Ishikawa (cell line): ENCODE results near the gene ROBO2.

Source experiments
- CEBPB ChIP-seq: IDR thresholded peaks from 2 replicates; pipeline ENCODE4 v1.6.1; 2012
- CREB1 ChIP-seq: IDR thresholded peaks from 2 replicates; pipeline ENCODE4 v1.6.1; 2012; ENCODE audit warnings: low read depth
- EGR1 ChIP-seq: IDR thresholded peaks from 2 replicates; pipeline ENCODE4 v1.6.1; 2012
- EP300 ChIP-seq: IDR thresholded peaks from 2 replicates; pipeline ENCODE4 v1.6.1; 2012; ENCODE audit warnings: borderline replicate concordance
- FOXM1 ChIP-seq: IDR thresholded peaks from 2 replicates; pipeline ENCODE4 v1.6.1; 2012; ENCODE audit warnings: low read depth, borderline replicate concordance
- NFIC ChIP-seq: IDR thresholded peaks from 2 replicates; pipeline ENCODE4 v1.6.1; 2012
- RAD21 ChIP-seq: IDR thresholded peaks from 2 replicates; pipeline ENCODE4 v1.6.1; 2012; ENCODE audit warnings: low read depth
- TAF1 ChIP-seq: IDR thresholded peaks from 2 replicates; pipeline ENCODE4 v1.6.1; 2012; ENCODE audit warnings: low read depth, mild to moderate bottlenecking
- TCF12 ChIP-seq: IDR thresholded peaks from 2 replicates; pipeline ENCODE4 v1.6.1; 2012; ENCODE audit warnings: low read depth
- TEAD4 ChIP-seq: IDR thresholded peaks from 2 replicates; pipeline ENCODE4 v1.6.1; 2012
- YY1 ChIP-seq: IDR thresholded peaks from 2 replicates; pipeline ENCODE4 v1.6.1; 2012; ENCODE audit warnings: low read depth
- ZBTB7A ChIP-seq: IDR thresholded peaks from 2 replicates; pipeline ENCODE4 v1.6.1; 2012; ENCODE audit warnings: low read depth
- TF ChIP-seq, protein P1 (sequence below): IDR thresholded peaks from 2 replicates; pipeline ENCODE4 v1.6.1; 2012
- TF ChIP-seq, protein P2 (sequence below): IDR thresholded peaks from 2 replicates; pipeline ENCODE4 v1.6.1; 2012
- TF ChIP-seq, protein P3 (sequence below): IDR thresholded peaks from 2 replicates; pipeline ENCODE4 v1.6.1; 2012; ENCODE audit warnings: low read depth, mild to moderate bottlenecking

Gene ROBO2

DNA sequence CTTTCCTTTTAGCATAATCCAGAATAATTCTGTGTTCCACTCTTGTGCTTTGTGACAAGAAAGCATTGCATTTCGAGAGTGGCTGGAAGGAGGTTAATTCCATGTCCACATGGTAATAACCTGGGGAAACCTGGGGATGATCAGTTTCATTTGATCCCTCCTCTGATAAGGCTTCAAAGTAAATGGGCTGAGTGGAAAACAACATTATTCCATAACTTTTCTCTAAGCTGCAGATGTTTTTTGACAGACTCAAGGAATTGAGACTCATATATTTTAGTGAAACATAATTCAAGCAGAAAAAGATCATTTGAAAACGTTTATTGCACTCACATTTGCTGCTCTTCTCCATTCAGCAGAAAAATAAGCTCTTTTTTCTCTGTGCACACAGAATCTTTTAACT lies 44.6 kb downstream of the ROBO2 start:
- TF ChIP-seq, protein P1, sequence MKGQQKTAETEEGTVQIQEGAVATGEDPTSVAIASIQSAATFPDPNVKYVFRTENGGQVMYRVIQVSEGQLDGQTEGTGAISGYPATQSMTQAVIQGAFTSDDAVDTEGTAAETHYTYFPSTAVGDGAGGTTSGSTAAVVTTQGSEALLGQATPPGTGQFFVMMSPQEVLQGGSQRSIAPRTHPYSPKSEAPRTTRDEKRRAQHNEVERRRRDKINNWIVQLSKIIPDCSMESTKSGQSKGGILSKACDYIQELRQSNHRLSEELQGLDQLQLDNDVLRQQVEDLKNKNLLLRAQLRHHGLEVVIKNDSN, result no peak
- TF ChIP-seq FOXM1 (no peak), ZBTB7A (no peak), TCF12 (no peak), NFIC (no peak)

DNA sequence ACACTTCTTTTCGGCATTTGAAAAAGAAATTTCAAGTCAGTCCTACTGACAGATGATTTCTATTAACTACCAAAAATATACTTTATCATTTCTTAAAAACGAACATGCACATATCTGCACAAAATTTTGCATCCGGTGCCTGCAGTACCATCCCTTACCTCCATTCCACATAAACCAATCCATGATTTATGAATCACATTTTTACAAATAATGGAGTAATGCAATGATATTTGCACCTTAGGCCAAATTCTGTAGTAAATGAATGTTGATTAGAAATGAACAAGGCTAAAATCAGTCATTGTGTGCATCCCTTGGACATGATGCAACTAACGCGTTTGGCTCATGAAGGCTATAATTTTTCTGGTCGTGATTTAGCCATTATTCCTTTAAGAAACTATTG lies 46.5 kb downstream of the ROBO2 start:
- no peak for TF ChIP-seq CEBPB
- no peak for TF ChIP-seq NFIC
- no peak for TF ChIP-seq FOXM1
- TF ChIP-seq YY1, result no peak
- no peak for TF ChIP-seq RAD21
- no peak for TF ChIP-seq TAF1
- TF ChIP-seq, protein P2, sequence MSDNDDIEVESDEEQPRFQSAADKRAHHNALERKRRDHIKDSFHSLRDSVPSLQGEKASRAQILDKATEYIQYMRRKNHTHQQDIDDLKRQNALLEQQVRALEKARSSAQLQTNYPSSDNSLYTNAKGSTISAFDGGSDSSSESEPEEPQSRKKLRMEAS, result no peak
- TF ChIP-seq CREB1, result no peak
- no peak for TF ChIP-seq EGR1
- TF ChIP-seq, protein P1, result no peak

DNA sequence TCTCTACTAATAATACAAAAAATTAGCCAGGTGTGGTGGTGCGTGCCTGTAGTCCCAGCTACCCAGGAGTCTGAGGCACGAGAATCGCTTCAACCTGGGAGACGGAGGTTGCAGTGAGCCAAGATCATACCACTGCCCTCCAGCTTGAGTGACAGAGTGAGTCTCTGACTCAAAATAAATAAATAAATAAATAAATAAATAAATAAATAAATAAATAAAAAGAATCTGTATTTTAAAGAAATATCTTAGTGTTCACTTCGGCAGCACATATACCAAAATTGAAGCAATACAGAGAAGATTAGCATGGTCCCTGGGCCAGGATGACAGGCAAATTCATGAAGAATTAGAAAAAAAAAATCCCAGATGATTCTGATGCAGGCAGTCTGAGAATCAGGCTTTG lies 51.9 kb downstream of the ROBO2 start:
- TF ChIP-seq ZBTB7A (no peak), CEBPB (no peak), TCF12 (no peak), NFIC (no peak), YY1 (no peak), EP300 (no peak), TEAD4 (no peak), TAF1 (no peak), FOXM1 (no peak), CREB1 (no peak), EGR1 (no peak), RAD21 (no peak)
- TF ChIP-seq, protein P3, sequence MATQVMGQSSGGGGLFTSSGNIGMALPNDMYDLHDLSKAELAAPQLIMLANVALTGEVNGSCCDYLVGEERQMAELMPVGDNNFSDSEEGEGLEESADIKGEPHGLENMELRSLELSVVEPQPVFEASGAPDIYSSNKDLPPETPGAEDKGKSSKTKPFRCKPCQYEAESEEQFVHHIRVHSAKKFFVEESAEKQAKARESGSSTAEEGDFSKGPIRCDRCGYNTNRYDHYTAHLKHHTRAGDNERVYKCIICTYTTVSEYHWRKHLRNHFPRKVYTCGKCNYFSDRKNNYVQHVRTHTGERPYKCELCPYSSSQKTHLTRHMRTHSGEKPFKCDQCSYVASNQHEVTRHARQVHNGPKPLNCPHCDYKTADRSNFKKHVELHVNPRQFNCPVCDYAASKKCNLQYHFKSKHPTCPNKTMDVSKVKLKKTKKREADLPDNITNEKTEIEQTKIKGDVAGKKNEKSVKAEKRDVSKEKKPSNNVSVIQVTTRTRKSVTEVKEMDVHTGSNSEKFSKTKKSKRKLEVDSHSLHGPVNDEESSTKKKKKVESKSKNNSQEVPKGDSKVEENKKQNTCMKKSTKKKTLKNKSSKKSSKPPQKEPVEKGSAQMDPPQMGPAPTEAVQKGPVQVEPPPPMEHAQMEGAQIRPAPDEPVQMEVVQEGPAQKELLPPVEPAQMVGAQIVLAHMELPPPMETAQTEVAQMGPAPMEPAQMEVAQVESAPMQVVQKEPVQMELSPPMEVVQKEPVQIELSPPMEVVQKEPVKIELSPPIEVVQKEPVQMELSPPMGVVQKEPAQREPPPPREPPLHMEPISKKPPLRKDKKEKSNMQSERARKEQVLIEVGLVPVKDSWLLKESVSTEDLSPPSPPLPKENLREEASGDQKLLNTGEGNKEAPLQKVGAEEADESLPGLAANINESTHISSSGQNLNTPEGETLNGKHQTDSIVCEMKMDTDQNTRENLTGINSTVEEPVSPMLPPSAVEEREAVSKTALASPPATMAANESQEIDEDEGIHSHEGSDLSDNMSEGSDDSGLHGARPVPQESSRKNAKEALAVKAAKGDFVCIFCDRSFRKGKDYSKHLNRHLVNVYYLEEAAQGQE, result no peak
- TF ChIP-seq, protein P2, result no peak
- TF ChIP-seq, protein P1, result no peak

DNA sequence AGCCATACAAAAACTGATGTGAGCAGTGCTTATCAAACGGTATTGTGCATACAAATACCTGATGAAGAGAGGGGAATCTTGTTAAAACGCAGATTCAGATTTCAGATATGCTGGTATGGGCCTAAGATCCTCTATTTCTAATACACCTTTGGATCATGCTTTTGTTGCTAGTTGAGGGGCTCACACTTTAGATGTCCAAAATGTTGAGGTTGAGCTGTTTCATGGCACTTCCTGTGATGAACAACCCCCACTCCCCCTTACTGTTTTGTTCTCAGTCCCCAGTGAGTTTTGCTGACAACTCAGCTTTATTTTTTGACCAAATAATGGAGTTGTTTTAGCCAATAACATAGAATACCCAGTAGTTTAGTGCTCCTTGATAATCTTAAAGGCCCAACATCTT lies 53.2 kb downstream of the ROBO2 start:
- no peak for TF ChIP-seq EP300

DNA sequence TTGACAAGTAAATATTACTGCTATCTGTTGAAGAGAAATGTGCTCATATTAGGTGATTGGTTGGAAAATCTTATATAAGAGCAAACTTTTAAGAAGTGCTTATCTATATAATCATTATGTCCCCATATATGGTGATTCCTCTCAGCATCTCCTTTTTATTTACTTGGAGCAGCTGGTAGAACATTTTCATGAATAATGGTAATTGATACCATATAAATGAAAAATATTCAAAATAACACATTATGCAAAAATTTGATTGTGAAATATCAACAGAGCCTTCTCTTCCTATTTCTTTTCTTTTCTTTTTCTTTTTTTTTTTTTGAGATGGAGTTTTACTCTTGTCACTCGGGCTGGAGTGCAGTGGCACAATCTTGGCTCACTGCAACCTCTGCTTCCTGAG lies 56.2 kb downstream of the ROBO2 start:
- no peak for TF ChIP-seq NFIC
- TF ChIP-seq, protein P2, result no peak
- TF ChIP-seq CEBPB, result no peak
- TF ChIP-seq EGR1, result no peak
- TF ChIP-seq, protein P3, result no peak
- no peak for TF ChIP-seq ZBTB7A
- TF ChIP-seq TCF12, result no peak
- no peak for TF ChIP-seq TAF1
- TF ChIP-seq RAD21, result no peak
- TF ChIP-seq, protein P1, result no peak
